ENCODE measurements around the gene POM121L2. TPM values are rescaled to one million over a fixed set of nuclear protein-coding genes. Genes with fewer than 3 reads are reported as not detected.

Gene POM121L2
- polyA plus RNA-seq, 3 donors from 2014 or later, result not detected

DNA sequence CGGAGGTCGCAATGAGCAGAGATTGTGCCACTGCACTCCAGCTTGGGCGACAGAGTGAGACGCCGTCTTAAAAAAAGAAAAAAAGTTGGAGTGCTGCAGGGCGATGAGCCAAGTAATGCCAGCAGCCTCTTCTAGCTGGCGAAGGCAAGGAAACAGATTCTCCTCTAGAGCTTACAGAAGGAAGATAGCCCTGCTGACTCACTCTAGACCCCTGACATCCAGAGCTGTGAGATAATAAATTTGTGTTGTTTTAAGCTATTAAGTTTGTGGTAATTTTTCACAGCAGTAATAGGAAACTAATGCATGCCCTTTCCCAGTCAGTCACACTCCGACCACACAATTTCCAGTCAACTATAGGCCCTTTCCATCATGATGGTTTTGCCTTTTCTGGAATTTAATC is 48.2 kb downstream of the POM121L2 start:
- Mint-ChIP-seq H3K9me3 (peaks cover 0 to 7% (median 2%) of the 10 kb centered on the region in 6 donors), H3K27ac (no peak overlapping the region), H3K4me3 (no peak overlapping the region), H3K4me1 (no peaks in the 10 kb centered on the region), H3K36me3 (no peaks in the 10 kb centered on the region), H3K27me3 (ENCODE audit: low read depth in 3 of 3) (peaks cover 19 to 40% (median 23%) of the 10 kb centered on the region in 3 donors)
- DNase-seq, result no peak

DNA sequence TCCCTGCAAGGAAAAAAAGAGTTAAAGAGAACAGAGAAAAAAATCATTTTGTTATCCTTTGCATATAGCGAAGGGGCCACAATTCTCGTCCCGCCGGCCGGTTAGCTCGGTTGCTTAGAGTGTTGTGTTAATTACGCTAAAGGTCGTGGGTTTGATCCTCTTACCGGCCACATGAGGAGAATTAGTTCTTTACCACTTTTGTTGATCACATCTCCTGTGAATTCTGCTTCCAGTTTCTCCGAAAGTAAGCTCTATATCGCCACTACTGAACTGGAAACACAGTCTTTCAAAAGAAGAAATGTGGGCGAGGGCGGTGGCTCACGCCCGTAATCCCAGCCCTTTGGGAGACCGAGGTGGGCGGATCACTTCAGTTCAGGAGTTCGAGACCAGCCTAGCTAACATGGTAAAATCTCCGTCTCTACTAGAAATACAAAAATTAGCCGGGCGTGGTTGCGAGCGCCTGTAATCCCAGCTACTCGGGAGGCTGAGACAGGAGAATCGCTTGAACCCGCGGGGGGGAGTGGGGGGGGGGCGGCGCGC is 51.2 kb downstream of the POM121L2 start:
- no peak for DNase-seq
- Mint-ChIP-seq H3K27ac (no peak overlapping the region), H3K36me3 (peaks cover 0 to 3% (median 0%) of the 10 kb centered on the region in 3 donors), H3K27me3 (ENCODE audit: low read depth in 3 of 3) (peaks cover 10 to 38% (median 23%) of the 10 kb centered on the region in 3 donors), H3K4me1 (no peaks in the 10 kb centered on the region), H3K4me3 (no peak overlapping the region), H3K9me3 (peaks cover 0 to 6% (median 0%) of the 10 kb centered on the region in 6 donors)

DNA sequence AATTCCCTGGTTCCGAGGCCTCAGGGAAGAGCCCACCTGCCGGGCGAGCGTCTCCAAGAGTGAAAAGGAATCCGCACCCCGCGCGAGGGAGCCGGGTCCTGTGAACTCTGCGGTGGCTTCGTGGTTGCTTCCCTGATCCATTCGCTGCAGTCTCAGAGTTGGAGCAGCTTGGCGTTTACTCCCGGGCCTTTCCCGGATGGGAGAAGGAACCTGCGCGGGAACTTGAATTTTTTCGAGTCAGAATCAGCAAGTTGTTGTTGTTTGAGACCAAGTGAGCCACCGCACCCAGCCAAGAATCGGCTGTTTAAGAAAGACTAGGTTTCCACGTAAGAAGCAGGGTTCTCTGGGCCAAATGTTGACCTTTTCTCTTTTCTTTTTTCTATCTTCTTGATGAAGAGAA is 51.7 kb downstream of the POM121L2 start:
- peaks cover 13 to 43% (median 27%) of the 10 kb centered on the region in 3 donors for H3K27me3 Mint-ChIP-seq (ENCODE audit: low read depth in 3 of 3)
- H3K4me1 Mint-ChIP-seq, result no peaks in the 10 kb centered on the region
- no peak overlapping the region for H3K4me3 Mint-ChIP-seq
- no peak overlapping the region for H3K27ac Mint-ChIP-seq
- H3K9me3 Mint-ChIP-seq, result peaks cover 0 to 6% (median 0%) of the 10 kb centered on the region in 6 donors
- no peak for DNase-seq
- H3K36me3 Mint-ChIP-seq, result peaks cover 0 to 3% (median 0%) of the 10 kb centered on the region in 3 donors

Other genes with a start within 250 kb of the POM121L2 start
- under 1 TPM in 1 of 3 donors, not detected in 2; 0.39 TPM for gene PRSS16, start 64.6 kb downstream of the POM121L2 start, polyA plus RNA-seq
- 1 to 10 TPM in 1 of 3 donors, under 1 TPM in 1, not detected in 1; 0.82 to 2.0 TPM for gene ZNF391, start 76.5 kb upstream of the POM121L2 start, polyA plus RNA-seq
- gene ZNF184, start 160.8 kb upstream of the POM121L2 start, polyA plus RNA-seq, result 10 to 100 TPM in 1 of 3 donors, 1 to 10 TPM in 2; 5.4 to 11.3 (median 6.6) TPM